Coronary artery (tissue), 2 donors: Measurements from ENCODE around the gene P4HA3.
"Not testable (repeated sequence)": the region's sequence is repeated elsewhere in the genome, so short reads cannot be mapped to it uniquely, and the experiment has no call there.

Experiments used
- DNase-seq: peaks from one replicate; pipeline ENCODE4 v3.0.0-alpha.2; 2017; ENCODE audit warnings: low spot score
- H3K27ac ChIP-seq, 2 donors: fragments of 200-600 bp; sonication (generic); one replicate each; pipeline ENCODE4 v1.5.1; 2016 to 2019
- H3K4me3 ChIP-seq: fragments of 200-600 bp; sonication (generic); 2 replicates; pipeline ENCODE4 v1.5.1; 2016; ENCODE audit warnings: mild to moderate bottlenecking, moderate library complexity
- TF ChIP-seq, protein P1 (sequence below): fragments of 200-600 bp; sonication (generic); IDR thresholded peaks from one replicate; pipeline ENCODE4 v1.5.1; 2019; ENCODE audit warnings: antibody characterized with exemption

The P4HA3 gene

DNA sequence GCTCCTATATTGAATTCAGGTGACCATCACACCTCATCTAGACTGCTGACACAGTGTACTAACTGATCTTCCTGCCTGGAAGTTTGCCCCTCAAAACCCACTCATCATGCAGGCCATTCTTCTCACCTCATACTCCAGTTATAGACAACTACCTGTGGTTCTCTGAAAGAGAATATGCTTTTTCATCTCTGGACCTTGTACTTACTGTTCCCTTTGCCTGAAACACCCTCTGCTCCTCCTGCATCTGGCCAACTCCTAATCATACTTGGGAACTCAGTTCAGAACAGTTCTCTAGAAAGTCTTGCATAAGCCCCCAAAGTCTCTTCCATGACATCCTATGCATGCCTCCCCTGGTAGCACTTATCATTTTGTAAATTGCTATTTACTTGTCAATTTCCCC lies 28.2 kb upstream of the P4HA3 start:
- H3K4me3 ChIP-seq, result no peak overlapping the region
- no peak overlapping the region for H3K27ac ChIP-seq
- TF ChIP-seq, protein P1, sequence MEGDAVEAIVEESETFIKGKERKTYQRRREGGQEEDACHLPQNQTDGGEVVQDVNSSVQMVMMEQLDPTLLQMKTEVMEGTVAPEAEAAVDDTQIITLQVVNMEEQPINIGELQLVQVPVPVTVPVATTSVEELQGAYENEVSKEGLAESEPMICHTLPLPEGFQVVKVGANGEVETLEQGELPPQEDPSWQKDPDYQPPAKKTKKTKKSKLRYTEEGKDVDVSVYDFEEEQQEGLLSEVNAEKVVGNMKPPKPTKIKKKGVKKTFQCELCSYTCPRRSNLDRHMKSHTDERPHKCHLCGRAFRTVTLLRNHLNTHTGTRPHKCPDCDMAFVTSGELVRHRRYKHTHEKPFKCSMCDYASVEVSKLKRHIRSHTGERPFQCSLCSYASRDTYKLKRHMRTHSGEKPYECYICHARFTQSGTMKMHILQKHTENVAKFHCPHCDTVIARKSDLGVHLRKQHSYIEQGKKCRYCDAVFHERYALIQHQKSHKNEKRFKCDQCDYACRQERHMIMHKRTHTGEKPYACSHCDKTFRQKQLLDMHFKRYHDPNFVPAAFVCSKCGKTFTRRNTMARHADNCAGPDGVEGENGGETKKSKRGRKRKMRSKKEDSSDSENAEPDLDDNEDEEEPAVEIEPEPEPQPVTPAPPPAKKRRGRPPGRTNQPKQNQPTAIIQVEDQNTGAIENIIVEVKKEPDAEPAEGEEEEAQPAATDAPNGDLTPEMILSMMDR, result no peak
- no peak for DNase-seq

DNA sequence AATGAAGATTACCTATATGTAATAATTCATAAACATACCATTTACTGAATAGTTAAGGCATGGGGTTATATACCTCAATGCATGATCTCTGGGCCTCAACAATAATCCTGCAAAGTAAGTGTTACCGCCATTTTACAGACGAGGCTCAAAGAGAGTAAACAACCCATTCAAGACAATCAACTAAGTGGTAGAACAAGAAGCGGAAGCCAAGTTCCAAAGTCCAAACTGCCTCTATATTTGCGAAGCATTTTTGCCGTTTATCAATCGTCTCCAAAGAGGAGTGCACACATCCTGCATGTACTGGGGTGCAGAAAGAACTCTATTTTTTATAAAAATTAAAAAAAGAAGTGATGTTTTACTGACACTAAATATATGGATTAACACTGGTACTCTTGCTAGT lies 27.5 kb upstream of the P4HA3 start:
- TF ChIP-seq, protein P1, result no peak
- DNase-seq, result no peak
- no peak overlapping the region for H3K27ac ChIP-seq
- no peak overlapping the region for H3K4me3 ChIP-seq

DNA sequence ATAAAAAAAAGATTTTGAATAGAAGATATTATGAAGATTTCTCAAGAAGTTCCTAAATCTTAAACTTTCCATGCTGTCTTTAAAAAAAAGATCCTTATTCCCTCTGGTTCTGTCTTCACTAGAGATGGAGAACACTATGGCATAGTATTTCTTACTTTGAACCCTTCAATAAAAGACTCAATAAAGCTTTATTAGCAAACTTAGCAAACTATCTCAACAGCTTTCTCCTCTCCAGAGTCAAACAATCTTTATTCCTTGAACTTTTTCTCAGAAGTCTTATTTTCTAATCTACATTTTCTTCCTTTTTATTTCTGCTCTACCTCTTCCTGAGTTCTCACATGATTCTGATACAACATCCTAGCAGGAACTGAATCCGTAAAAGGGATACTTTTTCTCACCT lies 21.8 kb upstream of the P4HA3 start:
- no peak for DNase-seq
- TF ChIP-seq, protein P1, result no peak
- H3K27ac ChIP-seq, result no peak overlapping the region
- H3K4me3 ChIP-seq, result no peak overlapping the region

DNA sequence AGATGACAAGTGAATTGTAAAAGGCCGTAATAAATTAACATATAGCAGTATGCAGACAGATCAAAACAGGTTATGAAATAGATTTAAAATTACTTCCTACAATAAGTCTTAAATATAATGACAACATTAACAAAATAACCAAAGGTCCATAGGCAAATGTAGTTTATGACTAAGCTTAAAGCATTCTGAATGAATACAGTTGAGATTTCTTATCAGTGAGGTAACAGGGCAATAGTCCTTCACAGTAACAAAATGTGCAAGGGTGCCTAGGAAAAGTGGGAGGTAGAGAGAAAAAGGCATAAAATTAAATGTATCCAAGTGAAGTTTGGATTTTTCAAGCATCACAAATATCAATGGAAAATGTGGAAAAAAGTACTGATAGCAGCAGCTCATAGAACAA lies 20.9 kb upstream of the P4HA3 start:
- TF ChIP-seq, protein P1, result no peak
- no peak overlapping the region for H3K27ac ChIP-seq
- no peak for DNase-seq
- H3K4me3 ChIP-seq, result no peak overlapping the region

DNA sequence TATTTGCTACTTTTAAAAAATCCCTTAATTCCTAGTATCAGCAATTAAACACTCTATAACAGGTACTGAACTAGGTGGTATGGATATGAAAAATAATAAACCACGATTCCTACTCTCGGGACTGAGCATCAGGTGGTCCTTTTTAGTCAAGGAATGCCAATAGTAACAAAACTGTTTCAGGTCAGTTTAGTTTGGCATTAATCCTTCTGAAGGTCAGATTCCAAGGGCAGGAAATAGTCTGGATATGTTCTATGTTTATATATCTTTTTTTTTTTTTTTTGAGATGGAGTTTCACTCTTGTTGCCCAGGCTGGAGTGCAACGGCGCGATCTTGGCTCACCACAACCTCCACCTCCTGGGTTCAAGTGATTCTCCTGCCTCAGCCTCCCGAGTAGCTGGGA lies 19.6 kb upstream of the P4HA3 start:
- not testable (repeated sequence) for H3K4me3 ChIP-seq, DNase-seq
- peak overlapping the region; percentile 52 to 60 for H3K27ac ChIP-seq

DNA sequence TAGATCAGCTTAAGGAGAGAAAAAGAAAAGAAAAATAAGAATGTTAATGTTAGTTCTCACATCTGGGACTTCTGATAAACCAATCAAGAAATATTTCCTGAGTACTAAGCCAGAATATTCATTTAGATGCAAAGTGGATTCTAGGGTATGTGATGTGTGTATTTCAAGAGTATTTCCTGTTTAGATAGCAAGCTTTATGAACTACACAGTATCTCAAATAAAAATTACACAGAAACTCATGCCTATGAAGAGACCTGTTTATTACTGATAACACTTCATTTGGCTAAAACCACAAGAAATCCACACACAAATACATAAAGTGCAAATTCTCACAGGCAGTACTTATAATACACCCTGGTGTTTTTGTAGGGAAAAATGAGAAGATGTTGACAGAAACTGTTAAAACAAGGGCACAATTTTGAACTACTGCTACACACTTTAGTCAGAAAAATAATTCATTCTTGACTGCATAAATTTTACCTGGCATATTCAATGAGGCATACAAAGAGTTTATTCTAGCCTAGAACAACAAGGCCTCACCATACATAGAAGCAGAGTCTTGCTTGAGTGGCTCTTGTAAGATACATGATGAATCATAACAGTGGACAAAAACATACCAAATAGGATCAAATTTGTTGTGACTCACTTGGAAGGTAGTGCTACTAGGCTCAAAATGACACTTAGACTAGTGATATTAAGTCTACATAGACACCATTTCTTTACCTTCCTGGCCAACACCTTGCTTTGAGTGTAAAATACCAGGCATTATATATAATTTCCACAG lies 18.8 kb upstream of the P4HA3 start:
- Histone ChIP-seq H3K27ac (peak overlapping the region; percentile 52 to 60), H3K4me3 (no peak overlapping the region)
- DNase-seq, result no peak
- TF ChIP-seq, protein P1, result no peak

DNA sequence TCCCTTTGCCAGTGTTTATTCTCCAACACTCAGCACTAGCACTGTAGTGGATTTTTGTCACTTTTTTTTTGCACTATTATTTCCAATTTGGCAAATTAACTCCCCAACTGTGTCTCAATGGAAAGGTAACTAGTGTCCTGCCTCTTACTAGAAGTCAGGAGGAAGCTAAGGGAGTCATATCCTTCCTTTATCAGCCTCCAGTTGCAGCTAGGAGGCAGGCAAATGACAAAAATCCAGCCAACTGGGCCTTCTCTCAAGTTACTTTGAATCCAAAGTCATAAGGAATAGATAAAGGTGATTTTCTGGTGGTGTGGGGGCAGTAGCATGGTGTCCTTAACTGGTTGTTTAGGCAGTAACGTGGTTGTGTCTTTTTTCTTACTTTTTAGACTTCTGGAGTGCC lies 15.6 kb upstream of the P4HA3 start:
- no peak for DNase-seq
- TF ChIP-seq, protein P1, result no peak
- H3K27ac ChIP-seq, result peak overlapping the region; percentile 48 to 79
- H3K4me3 ChIP-seq, result no peak overlapping the region
